ENCODE measurements around the gene PPP2R2C.

DNA sequence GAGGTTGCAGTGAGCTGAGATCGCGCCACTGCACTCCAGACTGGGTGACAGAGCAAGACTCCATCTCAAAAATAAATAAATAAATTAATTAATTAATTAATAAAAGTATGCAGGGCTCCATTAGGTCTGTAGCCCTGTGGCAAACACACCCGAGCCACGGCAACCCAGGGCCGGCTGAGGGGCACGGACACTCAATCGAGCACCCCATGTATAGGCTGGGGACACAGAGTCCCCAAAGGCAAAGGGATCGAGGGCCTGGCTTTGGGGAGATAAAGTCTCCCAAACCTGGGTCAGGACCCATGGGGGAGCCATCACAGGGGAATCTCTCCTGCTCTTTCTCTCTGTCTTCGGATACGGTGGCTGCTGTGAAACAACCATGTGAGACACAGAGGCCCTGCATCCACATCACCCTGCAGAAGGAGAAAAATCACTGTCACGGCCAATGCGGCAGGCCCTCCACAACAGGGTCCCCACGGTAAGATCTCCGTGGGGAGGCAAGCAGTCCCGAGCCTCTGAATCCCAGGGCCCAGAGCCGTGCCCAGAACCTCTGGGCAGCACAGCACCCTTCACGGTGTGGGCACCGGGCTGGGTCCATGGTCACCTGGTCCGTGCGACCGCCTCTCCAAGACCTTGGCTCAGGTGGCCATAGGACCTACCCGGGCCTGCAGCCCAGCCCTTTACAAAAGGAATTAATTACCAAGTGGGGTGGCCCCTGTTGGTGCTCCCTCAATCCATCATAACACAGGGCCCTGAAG lies 121.0 kb downstream of the PPP2R2C start:
- no peak for TF ChIP-seq POLR2A (IDR thresholded peaks at IDR 0.05; ENCODE audit: borderline replicate concordance, extremely low read depth, insufficient read depth, insufficient read length)
- TF ChIP-seq, protein P1, sequence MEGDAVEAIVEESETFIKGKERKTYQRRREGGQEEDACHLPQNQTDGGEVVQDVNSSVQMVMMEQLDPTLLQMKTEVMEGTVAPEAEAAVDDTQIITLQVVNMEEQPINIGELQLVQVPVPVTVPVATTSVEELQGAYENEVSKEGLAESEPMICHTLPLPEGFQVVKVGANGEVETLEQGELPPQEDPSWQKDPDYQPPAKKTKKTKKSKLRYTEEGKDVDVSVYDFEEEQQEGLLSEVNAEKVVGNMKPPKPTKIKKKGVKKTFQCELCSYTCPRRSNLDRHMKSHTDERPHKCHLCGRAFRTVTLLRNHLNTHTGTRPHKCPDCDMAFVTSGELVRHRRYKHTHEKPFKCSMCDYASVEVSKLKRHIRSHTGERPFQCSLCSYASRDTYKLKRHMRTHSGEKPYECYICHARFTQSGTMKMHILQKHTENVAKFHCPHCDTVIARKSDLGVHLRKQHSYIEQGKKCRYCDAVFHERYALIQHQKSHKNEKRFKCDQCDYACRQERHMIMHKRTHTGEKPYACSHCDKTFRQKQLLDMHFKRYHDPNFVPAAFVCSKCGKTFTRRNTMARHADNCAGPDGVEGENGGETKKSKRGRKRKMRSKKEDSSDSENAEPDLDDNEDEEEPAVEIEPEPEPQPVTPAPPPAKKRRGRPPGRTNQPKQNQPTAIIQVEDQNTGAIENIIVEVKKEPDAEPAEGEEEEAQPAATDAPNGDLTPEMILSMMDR (IDR thresholded peaks at IDR 0.05 in 2 of 3, conservative IDR thresholded peaks at IDR 0.05 in 1 of 3; ENCODE audit: borderline replicate concordance in 1 of 3, insufficient read depth in 1 of 3, low read depth in 2 of 3, low read length in 2 of 3): no peak
- no peak for TF ChIP-seq TCF7L2 (IDR thresholded peaks at IDR 0.05; ENCODE audit: borderline replicate concordance, extremely low read depth, insufficient read depth, insufficient read length)
- TF ChIP-seq, protein P2, sequence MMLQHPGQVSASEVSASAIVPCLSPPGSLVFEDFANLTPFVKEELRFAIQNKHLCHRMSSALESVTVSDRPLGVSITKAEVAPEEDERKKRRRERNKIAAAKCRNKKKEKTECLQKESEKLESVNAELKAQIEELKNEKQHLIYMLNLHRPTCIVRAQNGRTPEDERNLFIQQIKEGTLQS (IDR thresholded peaks at IDR 0.05): no peak
- TF ChIP-seq EZH2 (IDR thresholded peaks at IDR 0.05): no peak
- no peak for TF ChIP-seq EZH2phosphoT487 (IDR thresholded peaks at IDR 0.05; ENCODE audit: borderline replicate concordance)
- TF ChIP-seq, protein P3, sequence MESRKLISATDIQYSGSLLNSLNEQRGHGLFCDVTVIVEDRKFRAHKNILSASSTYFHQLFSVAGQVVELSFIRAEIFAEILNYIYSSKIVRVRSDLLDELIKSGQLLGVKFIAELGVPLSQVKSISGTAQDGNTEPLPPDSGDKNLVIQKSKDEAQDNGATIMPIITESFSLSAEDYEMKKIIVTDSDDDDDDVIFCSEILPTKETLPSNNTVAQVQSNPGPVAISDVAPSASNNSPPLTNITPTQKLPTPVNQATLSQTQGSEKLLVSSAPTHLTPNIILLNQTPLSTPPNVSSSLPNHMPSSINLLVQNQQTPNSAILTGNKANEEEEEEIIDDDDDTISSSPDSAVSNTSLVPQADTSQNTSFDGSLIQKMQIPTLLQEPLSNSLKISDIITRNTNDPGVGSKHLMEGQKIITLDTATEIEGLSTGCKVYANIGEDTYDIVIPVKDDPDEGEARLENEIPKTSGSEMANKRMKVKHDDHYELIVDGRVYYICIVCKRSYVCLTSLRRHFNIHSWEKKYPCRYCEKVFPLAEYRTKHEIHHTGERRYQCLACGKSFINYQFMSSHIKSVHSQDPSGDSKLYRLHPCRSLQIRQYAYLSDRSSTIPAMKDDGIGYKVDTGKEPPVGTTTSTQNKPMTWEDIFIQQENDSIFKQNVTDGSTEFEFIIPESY (IDR thresholded peaks at IDR 0.05; ENCODE audit: extremely low read depth, insufficient replicate concordance, low read length): no peak
- no peak for TF ChIP-seq CEBPB (IDR thresholded peaks at IDR 0.05; ENCODE audit: low read depth)
- TF ChIP-seq ZFX (IDR thresholded peaks at IDR 0.05): no peak
- no peak for TF ChIP-seq FOSL1 (IDR thresholded peaks at IDR 0.05; ENCODE audit: low read depth)
- no peak for TF ChIP-seq RAD21 (IDR thresholded peaks at IDR 0.05; ENCODE audit: low read depth)
- TF ChIP-seq POLR2AphosphoS5 (IDR thresholded peaks at IDR 0.05; ENCODE audit: low read depth, low read length): no peak
- no peak for TF ChIP-seq SIN3A (IDR thresholded peaks at IDR 0.05; ENCODE audit: low read depth)
- TF ChIP-seq, protein P4, sequence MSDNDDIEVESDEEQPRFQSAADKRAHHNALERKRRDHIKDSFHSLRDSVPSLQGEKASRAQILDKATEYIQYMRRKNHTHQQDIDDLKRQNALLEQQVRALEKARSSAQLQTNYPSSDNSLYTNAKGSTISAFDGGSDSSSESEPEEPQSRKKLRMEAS (IDR thresholded peaks at IDR 0.05): no peak

Data from HCT116 (cell line).